IMR-90 (cell line): Measurements from ENCODE around the gene TCF7L2. TPM values are rescaled to one million over a fixed set of nuclear protein-coding genes. Genes with fewer than 3 reads are reported as not detected.

Source experiments
- ATAC-seq: fragments of 200-7000 bp; cut with Tn5 transposase; 2 replicates; pipeline ENCODE4 v1.9.1; 2020; ENCODE audit warnings: low read depth, mild to moderate bottlenecking, moderate library complexity
- BruUV-seq: library from RNA; stranded (reverse); fragments of 400-500 nt; replicated peaks from 2 replicates; lab custom pipeline; 2021; lab: Mats Ljungman, UMichigan
- CTCF ChIA-PET: fragments of 300-600 bp; formaldehyde crosslinking; extraction: SDS; loops from one replicate; lab custom pipeline; 2021; ENCODE audit warnings: antibody characterized with exemption; lab: Yijun Ruan, JAX
- POLR2A ChIA-PET: fragments of 300-600 bp; sonication (Branson Sonifier 250); formaldehyde crosslinking; loops from one replicate; lab custom pipeline; 2022; ENCODE audit warnings: antibody characterized with exemption; ENCODE audit not compliant: unreplicated experiment; lab: Charles Lee
- DNase-seq: peaks from one replicate; pipeline ENCODE4 v3.0.0; 2013
- H2AFZ ChIP-seq: replicated peaks from 2 replicates; pipeline ENCODE3; 2013; ENCODE audit warnings: low read length, mild to moderate bottlenecking; ENCODE audit not compliant: poor library complexity
- H2AK5ac ChIP-seq: 2 replicates; pipeline ENCODE4 v1.6.1; 2013; ENCODE audit warnings: low read depth, low read length, inconsistent platforms
- H2AK9ac ChIP-seq: replicated peaks from 2 replicates; pipeline ENCODE3; 2013; ENCODE audit warnings: mild to moderate bottlenecking, low read depth, low read length, moderate library complexity; ENCODE audit not compliant: poor library complexity
- H2BK120ac ChIP-seq: 2 replicates; pipeline ENCODE4 v1.6.1; 2013; ENCODE audit warnings: low read depth, low read length, inconsistent platforms
- H2BK15ac ChIP-seq: 3 replicates; pipeline ENCODE4 v1.6.1; 2013; ENCODE audit warnings: low read depth, low read length, inconsistent platforms
- H2BK20ac ChIP-seq: 2 replicates; pipeline ENCODE4 v1.6.1; 2013; ENCODE audit warnings: low read depth, mild to moderate bottlenecking, inconsistent platforms, low read length, moderate library complexity
- H2BK5ac ChIP-seq: 2 replicates; pipeline ENCODE4 v1.6.1; 2013; ENCODE audit warnings: mild to moderate bottlenecking, low read depth, low read length, inconsistent platforms; ENCODE audit not compliant: poor library complexity, severe bottlenecking
- H3K14ac ChIP-seq: replicated peaks from 2 replicates; pipeline ENCODE4 v1.6.1; 2013; ENCODE audit warnings: low read depth, low read length, inconsistent platforms
- H3K18ac ChIP-seq: 2 replicates; pipeline ENCODE4 v1.6.1; 2013; ENCODE audit warnings: low read depth, low read length, control low read depth
- H3K23ac ChIP-seq: 2 replicates; pipeline ENCODE4 v1.6.1; 2013; ENCODE audit warnings: low read depth, low read length, inconsistent platforms
- H3K27ac ChIP-seq: 2 replicates; pipeline ENCODE4 v1.5.1; 2013; ENCODE audit warnings: mild to moderate bottlenecking, control low read depth, low read length; ENCODE audit not compliant: insufficient read depth
- H3K27me3 ChIP-seq: 2 replicates; pipeline ENCODE4 v1.6.1; 2013; ENCODE audit warnings: low read length; ENCODE audit not compliant: control insufficient read depth, insufficient read depth
- H3K36me3 ChIP-seq: 2 replicates; pipeline ENCODE4 v1.6.1; 2013; ENCODE audit warnings: low read length, mixed read lengths; ENCODE audit not compliant: control insufficient read depth, insufficient read depth
- H3K4ac ChIP-seq: 2 replicates; pipeline ENCODE4 v1.6.1; 2013; ENCODE audit warnings: low read depth, low read length, inconsistent platforms
- H3K4me1 ChIP-seq: 2 replicates; pipeline ENCODE4 v1.6.1; 2013; ENCODE audit warnings: low read length, mixed read lengths; ENCODE audit not compliant: control insufficient read depth, insufficient read depth
- H3K4me2 ChIP-seq: 2 replicates; pipeline ENCODE4 v1.6.1; 2013; ENCODE audit warnings: low read depth, mild to moderate bottlenecking, control low read depth, low read length, moderate library complexity
- H3K4me3 ChIP-seq: 2 replicates; pipeline ENCODE4 v1.5.1; 2013; ENCODE audit warnings: low read depth, mild to moderate bottlenecking, control low read depth, low read length, moderate library complexity; ENCODE audit not compliant: insufficient read depth
- H3K56ac ChIP-seq: 2 replicates; pipeline ENCODE4 v1.6.1; 2013; ENCODE audit warnings: low read length, inconsistent platforms; ENCODE audit not compliant: insufficient read depth; ENCODE audit errors: extremely low read depth
- H3K79me1 ChIP-seq, 2 experiments: 2 replicates each; pipeline ENCODE4 v1.6.1; 2013; ENCODE audit warnings: low read length in 2 of 2, inconsistent platforms in 1 of 2, low read depth in 1 of 2
- H3K9ac ChIP-seq: 2 replicates; pipeline ENCODE4 v1.6.1; 2013; ENCODE audit warnings: low read depth, low read length, control low read depth
- H3K9me1 ChIP-seq: 2 replicates; pipeline ENCODE4 v1.6.1; 2013; ENCODE audit warnings: low read length, inconsistent platforms; ENCODE audit not compliant: insufficient read depth
- H3K9me3 ChIP-seq: 2 replicates; pipeline ENCODE4 v1.6.1; 2013; ENCODE audit warnings: low read length; ENCODE audit not compliant: control insufficient read depth, insufficient read depth
- H4K20me1 ChIP-seq: 2 replicates; pipeline ENCODE4 v1.6.1; 2013; ENCODE audit warnings: low read length, inconsistent platforms; ENCODE audit not compliant: insufficient read depth
- H4K5ac ChIP-seq: 2 replicates; pipeline ENCODE4 v1.6.1; 2013; ENCODE audit warnings: mild to moderate bottlenecking, low read depth, low read length, control low read depth
- H4K8ac ChIP-seq, 2 experiments: 2 replicates each; pipeline ENCODE4 v1.6.1; 2013; ENCODE audit warnings: low read depth in 2 of 2, low read length in 2 of 2, control low read depth in 1 of 2, inconsistent platforms in 1 of 2
- H4K91ac ChIP-seq: 2 replicates; pipeline ENCODE4 v1.6.1; 2013; ENCODE audit warnings: low read depth, low read length, inconsistent platforms; ENCODE audit not compliant: insufficient read depth
- BHLHE40 ChIP-seq: fragments of 150-350 bp; IDR thresholded peaks from 2 replicates; pipeline ENCODE4 v1.6.1; 2016; ENCODE audit warnings: mild to moderate bottlenecking, low read depth, low read length
- CEBPB ChIP-seq: IDR thresholded peaks from 2 replicates; pipeline ENCODE4 v1.6.1; 2012; ENCODE audit warnings: low read depth, low read length, improper control_type of control experiment
- CHD1 ChIP-seq: IDR thresholded peaks from 2 replicates; pipeline ENCODE4 v1.6.1; 2012; ENCODE audit warnings: low read depth, low read length, improper control_type of control experiment
- FOS ChIP-seq: fragments of 150-350 bp; IDR thresholded peaks from 2 replicates; pipeline ENCODE4 v1.6.1; 2016; ENCODE audit warnings: low read depth, low read length
- MAFK ChIP-seq: IDR thresholded peaks from 2 replicates; pipeline ENCODE4 v1.6.1; 2012; ENCODE audit warnings: low read depth, low read length, improper control_type of control experiment
- MAZ ChIP-seq: IDR thresholded peaks from 2 replicates; pipeline ENCODE4 v1.6.1; 2012; ENCODE audit warnings: low read depth, mild to moderate bottlenecking, low read length, improper control_type of control experiment, moderate library complexity, borderline replicate concordance
- MXI1 ChIP-seq: IDR thresholded peaks from 2 replicates; pipeline ENCODE4 v1.6.1; 2012; ENCODE audit warnings: low read depth, mild to moderate bottlenecking, low read length, moderate library complexity, borderline replicate concordance
- NFE2L2 ChIP-seq: fragments of 150-350 bp; IDR thresholded peaks from 2 replicates; pipeline ENCODE4 v1.6.1; 2016; ENCODE audit warnings: low read depth, mild to moderate bottlenecking, low read length
- POLR2A ChIP-seq: IDR thresholded peaks from 2 replicates; pipeline ENCODE4 v1.6.1; 2012; ENCODE audit warnings: mild to moderate bottlenecking, low read depth, low read length
- RAD21 ChIP-seq: IDR thresholded peaks from 2 replicates; pipeline ENCODE4 v1.6.1; 2012; ENCODE audit warnings: low read length, improper control_type of control experiment
- RFX5 ChIP-seq: IDR thresholded peaks from 2 replicates; pipeline ENCODE4 v1.8.0; 2012; ENCODE audit warnings: low read depth, mild to moderate bottlenecking, low read length, moderate library complexity
- SMC3 ChIP-seq: fragments of 150-350 bp; IDR thresholded peaks from 2 replicates; pipeline ENCODE4 v1.6.1; 2016; ENCODE audit warnings: low read depth, mild to moderate bottlenecking, antibody characterized with exemption, low read length, moderate library complexity
- WGBS, 2 experiments: methylation state at CpG; one replicate each; pipeline versions ENCODE4 v1.1.5 to v1.1.7; 2013; ENCODE audit warnings: missing lambda C conversion rate in 2 of 2; ENCODE audit not compliant: insufficient read length in 1 of 2; ENCODE audit errors: extremely low coverage in 2 of 2; 5-methylcytosine and 5-hydroxymethylcytosine counted together
- dilution Hi-C: fragments of 300-500 bp; cut with HindIII; formaldehyde crosslinking; loops from one replicate; pipeline ENCODE4 v1.14.3; 2018; ENCODE audit warnings: low sequenced_read_pairs; ENCODE audit not compliant: unreplicated experiment
- in situ Hi-C: fragments of 300-500 bp; cut with MboI; formaldehyde crosslinking; loops from 3 replicates; pipeline ENCODE4 v1.14.3; 2019; ENCODE audit warnings: low sequenced_read_pairs, inconsistent platforms, mixed read lengths
- intact Hi-C: fragments of 100-400 bp; cut with micrococcal nuclease; formaldehyde crosslinking; loops from 2 replicates; pipeline ENCODE4 v1.10.0; 2022
- polyA plus RNA-seq, 3 experiments: library from polyadenylated mRNA; depleted of rRNA; stranded (reverse); fragments of >200 nt; gene quantifications; 2 replicates each; pipeline ENCODE4 v1.2.3, GENCODE V29; 2012; ENCODE audit warnings: low replicate concordance in 1 of 3
- total RNA-seq: library from RNA; depleted of rRNA; stranded (reverse); fragments of >200 nt; gene quantifications from 2 replicates; pipeline ENCODE4 v1.2.3, GENCODE V29; 2012
- TF ChIP-seq, protein P1 (sequence below): fragments of 150-350 bp; IDR thresholded peaks from 2 replicates; pipeline ENCODE4 v1.6.1; 2017; ENCODE audit warnings: mild to moderate bottlenecking, antibody characterized with exemption, low read length, low read depth
- TF ChIP-seq, protein P2 (sequence below): fragments of 150-350 bp; IDR thresholded peaks from 2 replicates; pipeline ENCODE4 v1.6.1; 2016; ENCODE audit warnings: low read depth, mild to moderate bottlenecking, low read length, moderate library complexity, borderline replicate concordance
- TF ChIP-seq, protein P3 (sequence below): conservative IDR thresholded peaks from 2 replicates; pipeline ENCODE4 v1.5.1; 2012; ENCODE audit warnings: mild to moderate bottlenecking, low read depth, low read length, improper control_type of control experiment

The TCF7L2 gene
- total and polyA plus RNA-seq, 2 of the 4 experiments (the other 2 are of a cell fraction) = 1.3 to 12.2 TPM

DNA sequence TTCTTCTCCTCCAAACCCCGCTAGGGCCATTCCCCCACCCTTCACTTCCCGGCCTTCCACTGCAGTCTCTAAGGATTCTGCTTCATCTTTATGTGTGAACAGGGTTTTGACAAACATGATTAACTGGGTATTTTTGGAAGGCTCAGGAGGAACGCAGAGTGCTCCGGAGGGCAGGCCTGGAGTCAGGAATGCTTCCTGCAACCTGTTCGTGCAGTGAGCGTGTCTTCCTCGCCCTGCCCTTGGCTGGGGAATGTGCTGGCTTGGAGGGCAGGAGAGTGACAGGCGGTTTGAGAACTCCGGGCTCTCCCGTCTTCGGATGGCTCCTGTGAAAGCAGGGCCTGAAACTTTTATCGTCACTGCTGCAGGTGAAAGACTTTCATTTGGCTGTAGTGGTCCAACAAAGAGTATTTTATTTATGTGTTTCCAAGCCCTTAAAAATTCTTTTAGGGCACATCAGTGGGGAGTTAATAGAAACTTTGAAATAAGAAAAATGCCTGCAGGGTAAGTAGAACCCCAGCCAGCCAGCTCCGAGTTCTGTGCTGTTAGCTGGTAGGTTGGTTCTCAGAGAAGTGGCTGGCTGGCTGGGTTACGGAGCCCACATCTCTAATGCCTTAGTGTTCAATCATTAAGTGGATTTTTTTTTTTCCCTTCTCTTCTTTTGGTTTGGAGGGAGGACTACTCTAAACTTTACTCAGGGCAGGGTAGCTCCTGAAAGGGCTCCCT lies 51.0 kb downstream of the TCF7L2 start:
- Histone ChIP-seq H4K5ac (no peak overlapping the region), H2BK120ac (no peak overlapping the region), H3K79me1 (peaks cover 23 to 81% of the 10 kb centered on the region in 2 experiments), H3K27me3 (no peaks in the 10 kb centered on the region), H4K20me1 (peaks cover 67% of the 10 kb centered on the region), H2BK15ac (no peak overlapping the region), H3K56ac (no peak overlapping the region), H3K4me1 (peaks cover 3% of the 10 kb centered on the region), H3K4me2 (no peak overlapping the region), H4K91ac (no peak overlapping the region), H4K8ac (no peak overlapping the region), H3K4me3 (no peak overlapping the region), H2AFZ (no peak overlapping the region), H3K36me3 (peaks cover 5% of the 10 kb centered on the region; the same call in 1 of the 2 replicates), H2BK20ac (no peak overlapping the region), H3K9ac (no peak overlapping the region), H2AK9ac (peak overlapping the region; percentile 8), H3K14ac (no peak overlapping the region), H2AK5ac (no peak overlapping the region), H3K9me3 (no peaks in the 10 kb centered on the region), H3K9me1 (peaks cover 23% of the 10 kb centered on the region), H3K18ac (no peak overlapping the region), H3K23ac (no peak overlapping the region), H3K4ac (no peak overlapping the region), H3K27ac (no peak overlapping the region), H2BK5ac (no peak overlapping the region)
- no TSS peak for BruUV-seq
- in situ Hi-C loops = no loop called here
- peak; percentile 31 for ATAC-seq
- ChIA-PET POLR2A (no interaction called here), CTCF (no interaction called here)
- intact Hi-C loops = no loop called here
- dilution Hi-C loops = no loop called here
- no peak for TF ChIP-seq MAZ
- no peak for TF ChIP-seq CEBPB
- TF ChIP-seq, protein P1, sequence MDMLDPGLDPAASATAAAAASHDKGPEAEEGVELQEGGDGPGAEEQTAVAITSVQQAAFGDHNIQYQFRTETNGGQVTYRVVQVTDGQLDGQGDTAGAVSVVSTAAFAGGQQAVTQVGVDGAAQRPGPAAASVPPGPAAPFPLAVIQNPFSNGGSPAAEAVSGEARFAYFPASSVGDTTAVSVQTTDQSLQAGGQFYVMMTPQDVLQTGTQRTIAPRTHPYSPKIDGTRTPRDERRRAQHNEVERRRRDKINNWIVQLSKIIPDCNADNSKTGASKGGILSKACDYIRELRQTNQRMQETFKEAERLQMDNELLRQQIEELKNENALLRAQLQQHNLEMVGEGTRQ = no peak
- TF ChIP-seq FOS = no peak
- TF ChIP-seq CHD1 = no peak
- TF ChIP-seq, protein P2, sequence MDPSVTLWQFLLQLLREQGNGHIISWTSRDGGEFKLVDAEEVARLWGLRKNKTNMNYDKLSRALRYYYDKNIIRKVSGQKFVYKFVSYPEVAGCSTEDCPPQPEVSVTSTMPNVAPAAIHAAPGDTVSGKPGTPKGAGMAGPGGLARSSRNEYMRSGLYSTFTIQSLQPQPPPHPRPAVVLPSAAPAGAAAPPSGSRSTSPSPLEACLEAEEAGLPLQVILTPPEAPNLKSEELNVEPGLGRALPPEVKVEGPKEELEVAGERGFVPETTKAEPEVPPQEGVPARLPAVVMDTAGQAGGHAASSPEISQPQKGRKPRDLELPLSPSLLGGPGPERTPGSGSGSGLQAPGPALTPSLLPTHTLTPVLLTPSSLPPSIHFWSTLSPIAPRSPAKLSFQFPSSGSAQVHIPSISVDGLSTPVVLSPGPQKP = no peak
- no peak for TF ChIP-seq SMC3
- no peak for TF ChIP-seq NFE2L2
- TF ChIP-seq RAD21 = no peak
- no peak for TF ChIP-seq MXI1
- no peak for TF ChIP-seq BHLHE40
- no peak for TF ChIP-seq POLR2A
- TF ChIP-seq RFX5 = no peak
- TF ChIP-seq MAFK = no peak
- TF ChIP-seq, protein P3, sequence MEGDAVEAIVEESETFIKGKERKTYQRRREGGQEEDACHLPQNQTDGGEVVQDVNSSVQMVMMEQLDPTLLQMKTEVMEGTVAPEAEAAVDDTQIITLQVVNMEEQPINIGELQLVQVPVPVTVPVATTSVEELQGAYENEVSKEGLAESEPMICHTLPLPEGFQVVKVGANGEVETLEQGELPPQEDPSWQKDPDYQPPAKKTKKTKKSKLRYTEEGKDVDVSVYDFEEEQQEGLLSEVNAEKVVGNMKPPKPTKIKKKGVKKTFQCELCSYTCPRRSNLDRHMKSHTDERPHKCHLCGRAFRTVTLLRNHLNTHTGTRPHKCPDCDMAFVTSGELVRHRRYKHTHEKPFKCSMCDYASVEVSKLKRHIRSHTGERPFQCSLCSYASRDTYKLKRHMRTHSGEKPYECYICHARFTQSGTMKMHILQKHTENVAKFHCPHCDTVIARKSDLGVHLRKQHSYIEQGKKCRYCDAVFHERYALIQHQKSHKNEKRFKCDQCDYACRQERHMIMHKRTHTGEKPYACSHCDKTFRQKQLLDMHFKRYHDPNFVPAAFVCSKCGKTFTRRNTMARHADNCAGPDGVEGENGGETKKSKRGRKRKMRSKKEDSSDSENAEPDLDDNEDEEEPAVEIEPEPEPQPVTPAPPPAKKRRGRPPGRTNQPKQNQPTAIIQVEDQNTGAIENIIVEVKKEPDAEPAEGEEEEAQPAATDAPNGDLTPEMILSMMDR = no peak
- no peak for DNase-seq
- no CpG with 5 or more reads among the region's 14 CpGs for WGBS, 2 experiments
